ENCODE measurements around the gene ST3GAL2.

Gene ST3GAL2

DNA sequence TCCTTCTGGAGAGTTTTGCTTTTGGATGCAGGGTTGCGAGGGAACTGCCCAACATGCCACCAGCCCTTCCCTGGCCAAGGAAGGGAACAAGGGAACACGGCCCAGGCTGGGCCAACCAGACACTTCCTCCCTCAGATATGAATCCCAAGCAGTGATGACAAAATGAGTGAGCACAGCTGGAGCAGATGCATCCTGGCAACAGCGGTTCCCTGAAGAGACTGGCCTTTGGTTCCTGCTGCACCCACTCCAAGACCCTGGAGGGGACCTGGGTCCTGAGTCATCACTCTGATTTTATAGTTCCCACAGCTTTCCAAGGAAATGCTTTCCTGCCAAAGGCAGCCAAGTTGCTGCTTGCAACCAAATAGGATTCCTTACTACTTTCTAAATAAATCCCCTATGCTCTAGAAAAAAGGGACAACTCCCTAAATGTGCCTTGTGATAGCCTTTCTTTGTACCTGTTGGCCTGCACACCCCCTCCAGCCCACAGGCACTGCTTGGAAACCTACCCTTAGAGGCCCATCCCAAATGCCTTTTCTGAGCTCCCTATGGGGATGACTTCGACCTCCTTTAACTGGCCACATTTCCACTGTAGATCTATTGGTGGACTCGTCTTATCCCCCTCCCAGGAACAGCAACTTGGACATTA, 5.3 kb downstream of the ST3GAL2 start:
- H3K4me2 ChIP-seq (ENCODE audit: low read depth, low read length, poor library complexity, severe bottlenecking), result peak overlapping the region; percentile 78
- H3K27me3 ChIP-seq (ENCODE audit: low read length), result no peaks in the 10 kb centered on the region
- no peak overlapping the region for H2AFZ ChIP-seq (ENCODE audit: low read depth, low read length, severe bottlenecking)
- H3K9me3 ChIP-seq (ENCODE audit: insufficient read depth, low read length), result no peaks in the 10 kb centered on the region
- H3K9ac ChIP-seq (ENCODE audit: low read length), result peak overlapping the region; percentile 22
- H3F3A ChIP-seq (ENCODE audit: insufficient read depth), result peaks cover 53% of the 10 kb centered on the region
- TF ChIP-seq, protein P1, sequence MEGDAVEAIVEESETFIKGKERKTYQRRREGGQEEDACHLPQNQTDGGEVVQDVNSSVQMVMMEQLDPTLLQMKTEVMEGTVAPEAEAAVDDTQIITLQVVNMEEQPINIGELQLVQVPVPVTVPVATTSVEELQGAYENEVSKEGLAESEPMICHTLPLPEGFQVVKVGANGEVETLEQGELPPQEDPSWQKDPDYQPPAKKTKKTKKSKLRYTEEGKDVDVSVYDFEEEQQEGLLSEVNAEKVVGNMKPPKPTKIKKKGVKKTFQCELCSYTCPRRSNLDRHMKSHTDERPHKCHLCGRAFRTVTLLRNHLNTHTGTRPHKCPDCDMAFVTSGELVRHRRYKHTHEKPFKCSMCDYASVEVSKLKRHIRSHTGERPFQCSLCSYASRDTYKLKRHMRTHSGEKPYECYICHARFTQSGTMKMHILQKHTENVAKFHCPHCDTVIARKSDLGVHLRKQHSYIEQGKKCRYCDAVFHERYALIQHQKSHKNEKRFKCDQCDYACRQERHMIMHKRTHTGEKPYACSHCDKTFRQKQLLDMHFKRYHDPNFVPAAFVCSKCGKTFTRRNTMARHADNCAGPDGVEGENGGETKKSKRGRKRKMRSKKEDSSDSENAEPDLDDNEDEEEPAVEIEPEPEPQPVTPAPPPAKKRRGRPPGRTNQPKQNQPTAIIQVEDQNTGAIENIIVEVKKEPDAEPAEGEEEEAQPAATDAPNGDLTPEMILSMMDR (IDR thresholded peaks at IDR 0.05; ENCODE audit: insufficient read depth, low read length, poor library complexity, severe bottlenecking), result no peak
- no peak for TF ChIP-seq EZH2phosphoT487 (conservative IDR thresholded peaks at IDR 0.05; ENCODE audit: low read length)
- H3K36me3 ChIP-seq (ENCODE audit: low read length), result no peaks in the 10 kb centered on the region
- H3K9me2 ChIP-seq (replicated peaks; ENCODE audit: insufficient read depth, low read length), result no peaks in the 10 kb centered on the region
- H3K27ac ChIP-seq (ENCODE audit: low read depth, low read length), result peak overlapping the region; percentile 100
- H4K20me1 ChIP-seq (ENCODE audit: low read depth, low read length), result no peaks in the 10 kb centered on the region
- H3K4me3 ChIP-seq (ENCODE audit: insufficient read depth, low read length, poor library complexity, severe bottlenecking), result no peak overlapping the region
- peaks cover 41% of the 10 kb centered on the region for H3K79me2 ChIP-seq (ENCODE audit: insufficient read depth, low read length)

DNA sequence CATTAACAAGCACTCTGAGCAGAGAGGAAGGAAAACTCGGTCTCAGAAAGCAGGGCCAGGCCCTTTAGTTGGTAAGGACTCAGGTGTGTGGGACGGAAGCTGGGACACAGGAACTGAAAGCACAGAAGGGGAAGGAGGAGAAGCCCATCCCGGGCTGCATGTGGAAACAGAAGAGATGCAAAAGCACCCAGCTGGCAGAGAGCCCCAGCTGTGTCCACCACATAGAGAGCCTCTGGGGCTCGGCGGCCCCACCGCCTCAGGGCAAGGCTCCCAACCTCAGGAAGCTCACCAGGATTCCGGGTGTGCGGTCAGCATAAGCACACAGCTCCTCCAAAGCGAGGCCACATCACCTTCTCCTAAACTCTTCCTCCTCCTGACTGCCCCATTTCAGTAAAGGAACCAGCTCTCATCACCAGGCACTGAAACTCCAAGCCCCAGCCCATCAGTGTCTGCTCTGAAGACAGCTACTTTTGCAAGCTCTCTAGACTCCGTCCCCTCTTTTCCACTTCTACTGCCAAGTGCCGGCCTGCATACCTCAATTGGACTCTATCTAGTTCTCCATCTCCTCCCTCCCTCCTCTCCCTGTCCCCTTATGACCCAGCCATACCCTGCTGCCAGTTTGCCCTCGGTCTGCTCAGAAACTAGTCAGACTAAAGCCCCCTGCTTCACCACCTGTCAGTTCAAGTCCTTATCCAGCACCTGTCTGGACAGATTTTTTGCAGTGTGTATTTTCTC, 6.0 kb downstream of the ST3GAL2 start:
- Histone ChIP-seq H3K27me3 (ENCODE audit: low read length) (no peaks in the 10 kb centered on the region), H3K9me3 (ENCODE audit: insufficient read depth, low read length) (no peaks in the 10 kb centered on the region), H4K20me1 (ENCODE audit: low read depth, low read length) (no peaks in the 10 kb centered on the region), H3K9me2 (replicated peaks; ENCODE audit: insufficient read depth, low read length) (no peaks in the 10 kb centered on the region), H3K79me2 (ENCODE audit: insufficient read depth, low read length) (peaks cover 43% of the 10 kb centered on the region), H3K36me3 (ENCODE audit: low read length) (no peaks in the 10 kb centered on the region), H3K27ac (ENCODE audit: low read depth, low read length) (peak overlapping the region; percentile 100), H3K4me2 (ENCODE audit: low read depth, low read length, poor library complexity, severe bottlenecking) (peak overlapping the region; percentile 78), H3F3A (ENCODE audit: insufficient read depth) (peaks cover 53% of the 10 kb centered on the region), H3K4me3 (ENCODE audit: insufficient read depth, low read length, poor library complexity, severe bottlenecking) (no peak overlapping the region), H2AFZ (ENCODE audit: low read depth, low read length, severe bottlenecking) (no peak overlapping the region), H3K9ac (ENCODE audit: low read length) (peak overlapping the region; percentile 22)
- no peak for TF ChIP-seq EZH2phosphoT487 (conservative IDR thresholded peaks at IDR 0.05; ENCODE audit: low read length)
- TF ChIP-seq, protein P1 (IDR thresholded peaks at IDR 0.05; ENCODE audit: insufficient read depth, low read length, poor library complexity, severe bottlenecking), result no peak

- Histone ChIP-seq H3K79me2 (ENCODE audit: insufficient read depth, low read length) (peaks cover 42% of the 10 kb centered on the region), H3K36me3 (ENCODE audit: low read length) (no peaks in the 10 kb centered on the region), H3K27me3 (ENCODE audit: low read length) (no peaks in the 10 kb centered on the region), H3K27ac (ENCODE audit: low read depth, low read length) (peak overlapping the region; percentile 100), H3K9me2 (replicated peaks; ENCODE audit: insufficient read depth, low read length) (no peaks in the 10 kb centered on the region), H3F3A (ENCODE audit: insufficient read depth) (peaks cover 53% of the 10 kb centered on the region), H3K4me2 (ENCODE audit: low read depth, low read length, poor library complexity, severe bottlenecking) (peak overlapping the region; percentile 78), H3K4me3 (ENCODE audit: insufficient read depth, low read length, poor library complexity, severe bottlenecking) (no peak overlapping the region), H4K20me1 (ENCODE audit: low read depth, low read length) (no peaks in the 10 kb centered on the region), H3K9ac (ENCODE audit: low read length) (peak overlapping the region; percentile 22), H2AFZ (ENCODE audit: low read depth, low read length, severe bottlenecking) (no peak overlapping the region), H3K9me3 (ENCODE audit: insufficient read depth, low read length) (no peaks in the 10 kb centered on the region)
- no peak for TF ChIP-seq EZH2phosphoT487 (conservative IDR thresholded peaks at IDR 0.05; ENCODE audit: low read length)
- TF ChIP-seq, protein P1 (IDR thresholded peaks at IDR 0.05; ENCODE audit: insufficient read depth, low read length, poor library complexity, severe bottlenecking), result no peak
These were observed 6.6 kb downstream of the ST3GAL2 start for GRCh38 chr16:70432356-70432722.
